AG10803 (cell line): Measurements from ENCODE around the gene CDCP1.
A peak's percentile ranks its signal among the peaks of the same experiment; 100 is the strongest.
"Not testable (repeated sequence)": the region's sequence is repeated elsewhere in the genome, so short reads cannot be mapped to it uniquely, and the experiment has no call there.

ENCODE experiments used
- DNase-seq: peaks from one replicate; pipeline ENCODE4 v3.0.0; 2010; ENCODE audit warnings: low read depth
- H3K4me3 ChIP-seq: 2 replicates; pipeline ENCODE4 v1.5.1; 2011; ENCODE audit warnings: mild to moderate bottlenecking, low read length, control low read depth
- CTCF ChIP-seq: conservative IDR thresholded peaks from 2 replicates; pipeline ENCODE4 v1.5.1; 2011; ENCODE audit warnings: mild to moderate bottlenecking, low read length, control low read depth, inconsistent platforms

The CDCP1 gene

GRCh38 chr3:45054196-45054857 lies 91.9 kb downstream of the CDCP1 start:
- DNase-seq: peak; percentile 98
- no peak overlapping the region for H3K4me3 ChIP-seq
- TF ChIP-seq CTCF: no peak

GRCh38 chr3:45053805-45054195 lies 92.4 kb downstream of the CDCP1 start:
- DNase-seq, H3K4me3 ChIP-seq: not testable (repeated sequence)

GRCh38 chr3:45051685-45052084 lies 94.5 kb downstream of the CDCP1 start:
- no peak for TF ChIP-seq CTCF
- DNase-seq: no peak

GRCh38 chr3:45049807-45050206 lies 96.4 kb downstream of the CDCP1 start:
- TF ChIP-seq CTCF: no peak
- DNase-seq: no peak

More at GRCh38 chr3:45051685-45052084, 94.5 kb downstream of the CDCP1 start:
- H3K4me3 ChIP-seq: no peak overlapping the region

GRCh38 chr3:45048244-45048643 lies 97.9 kb downstream of the CDCP1 start:
- H3K4me3 ChIP-seq: no peak overlapping the region
- no peak for TF ChIP-seq CTCF
- DNase-seq: no peak

More at GRCh38 chr3:45049807-45050206, 96.4 kb downstream of the CDCP1 start:
- no peak overlapping the region for H3K4me3 ChIP-seq

GRCh38 chr3:45043728-45044299 lies 102.4 kb downstream of the CDCP1 start:
- DNase-seq: peak; percentile 91
- no peak overlapping the region for H3K4me3 ChIP-seq
- peak; percentile 53 for TF ChIP-seq CTCF

- H3K4me3 ChIP-seq: no peak overlapping the region
- TF ChIP-seq CTCF: no peak
- no peak for DNase-seq
Observed at GRCh38 chr3:45042162-45042561, 104.0 kb downstream of the CDCP1 start.

- no peak overlapping the region for H3K4me3 ChIP-seq
- TF ChIP-seq CTCF: no peak
- DNase-seq: no peak
Observed at GRCh38 chr3:45041666-45042065, 104.5 kb downstream of the CDCP1 start.
